ENCODE measurements around the gene FCRL4. TPM values are rescaled to one million over a fixed set of nuclear protein-coding genes. Genes with fewer than 3 reads are reported as not detected.

Gene FCRL4
- not detected for total RNA-seq
- total RNA-seq (2013): 0.16 TPM

- no peaks in the 10 kb centered on the region for H3K9me3 Mint-ChIP-seq
- TF ChIP-seq, protein P1, sequence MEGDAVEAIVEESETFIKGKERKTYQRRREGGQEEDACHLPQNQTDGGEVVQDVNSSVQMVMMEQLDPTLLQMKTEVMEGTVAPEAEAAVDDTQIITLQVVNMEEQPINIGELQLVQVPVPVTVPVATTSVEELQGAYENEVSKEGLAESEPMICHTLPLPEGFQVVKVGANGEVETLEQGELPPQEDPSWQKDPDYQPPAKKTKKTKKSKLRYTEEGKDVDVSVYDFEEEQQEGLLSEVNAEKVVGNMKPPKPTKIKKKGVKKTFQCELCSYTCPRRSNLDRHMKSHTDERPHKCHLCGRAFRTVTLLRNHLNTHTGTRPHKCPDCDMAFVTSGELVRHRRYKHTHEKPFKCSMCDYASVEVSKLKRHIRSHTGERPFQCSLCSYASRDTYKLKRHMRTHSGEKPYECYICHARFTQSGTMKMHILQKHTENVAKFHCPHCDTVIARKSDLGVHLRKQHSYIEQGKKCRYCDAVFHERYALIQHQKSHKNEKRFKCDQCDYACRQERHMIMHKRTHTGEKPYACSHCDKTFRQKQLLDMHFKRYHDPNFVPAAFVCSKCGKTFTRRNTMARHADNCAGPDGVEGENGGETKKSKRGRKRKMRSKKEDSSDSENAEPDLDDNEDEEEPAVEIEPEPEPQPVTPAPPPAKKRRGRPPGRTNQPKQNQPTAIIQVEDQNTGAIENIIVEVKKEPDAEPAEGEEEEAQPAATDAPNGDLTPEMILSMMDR (IDR thresholded peaks at IDR 0.05): no peak
- ATAC-seq: peak in 1 of 3 donors; percentile 35
- H3K36me3 Mint-ChIP-seq: no peaks in the 10 kb centered on the region
- Histone ChIP-seq H3K36me3 (ENCODE audit: control insufficient read depth, insufficient read depth, low read length) (no peaks in the 10 kb centered on the region), H3K27me3 (ENCODE audit: control insufficient read depth, insufficient read depth, low read length) (no peaks in the 10 kb centered on the region), H3K4me1 (ENCODE audit: control insufficient read depth, insufficient read depth, low read length) (peaks cover 19% of the 10 kb centered on the region), H3K9me3 (ENCODE audit: control insufficient read depth, insufficient read depth, low read length) (no peaks in the 10 kb centered on the region), H3K4me3 (ENCODE audit: low read length) (no peak within 1 kb of the TSS), H3K27ac (ENCODE audit: low read length) (no peak within 1 kb of the TSS)
- H3K27ac Mint-ChIP-seq: no peak within 1 kb of the TSS
- H3K4me1 Mint-ChIP-seq: peaks cover 9 to 17% of the 10 kb centered on the region in 2 donors
- H3K4me3 Mint-ChIP-seq: no peak within 1 kb of the TSS
- H3K27me3 Mint-ChIP-seq (ENCODE audit: low read depth in 2 of 2): peaks cover 10% of the 10 kb centered on the region in 2 donors
- 56% methylated on average over 2 of the region's 2 CpGs for WGBS (ENCODE audit: insufficient coverage)
- DNase-seq: no peak
- intact Hi-C loops (cut with micrococcal nuclease): no loop called here
Measured at GRCh38 chr1:157597959-157598667, at the start of gene FCRL4. Gene FCRL4 (minus strand): TSS chr1:157598085. CDS start chr1:157597944, 141 bp downstream.

DNA sequence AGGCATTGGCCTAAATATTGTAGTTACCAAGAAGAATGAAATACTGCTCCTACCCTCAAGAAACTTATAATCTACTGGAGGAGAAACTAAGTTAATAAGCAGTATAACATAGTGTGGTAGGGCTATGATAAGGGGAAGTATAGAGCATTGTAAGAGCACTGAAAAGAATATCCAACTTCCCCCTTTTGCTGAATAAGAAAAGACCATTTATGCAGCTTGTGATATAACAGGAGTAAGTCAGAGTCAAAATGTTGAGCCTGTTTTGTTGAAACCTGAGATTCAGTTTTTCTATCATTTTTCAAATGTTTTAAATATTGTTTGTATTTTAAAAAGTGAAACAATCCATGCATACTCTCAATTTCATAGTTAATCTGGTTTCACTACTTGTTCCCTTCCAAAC is 48.3 kb upstream of the FCRL4 start:
- H3K27ac Mint-ChIP-seq: no peak overlapping the region
- H3K4me3 Mint-ChIP-seq: no peak overlapping the region
- Histone ChIP-seq H3K4me1 (ENCODE audit: control insufficient read depth, insufficient read depth, low read length) (no peaks in the 10 kb centered on the region), H3K9me3 (ENCODE audit: control insufficient read depth, insufficient read depth, low read length) (no peaks in the 10 kb centered on the region), H3K27me3 (ENCODE audit: control insufficient read depth, insufficient read depth, low read length) (no peaks in the 10 kb centered on the region), H3K4me3 (ENCODE audit: low read length) (no peak overlapping the region), H3K27ac (ENCODE audit: low read length) (no peak overlapping the region), H3K36me3 (ENCODE audit: control insufficient read depth, insufficient read depth, low read length) (no peaks in the 10 kb centered on the region)
- H3K4me1 Mint-ChIP-seq: peaks cover 0 to 4% of the 10 kb centered on the region in 2 donors
- TF ChIP-seq, protein P1 (IDR thresholded peaks at IDR 0.05): no peak
- ATAC-seq: no peak
- no peaks in the 10 kb centered on the region for H3K36me3 Mint-ChIP-seq
- H3K27me3 Mint-ChIP-seq (ENCODE audit: low read depth in 2 of 2): no peaks in the 10 kb centered on the region
- DNase-seq: no peak
- intact Hi-C loops (cut with micrococcal nuclease): no loop called here
- H3K9me3 Mint-ChIP-seq: no peaks in the 10 kb centered on the region

GRCh38 chr1:157641177-157641576 is 43.3 kb upstream of the FCRL4 start:
- no peaks in the 10 kb centered on the region for H3K27me3 ChIP-seq (ENCODE audit: control insufficient read depth, insufficient read depth, low read length)
- Mint-ChIP-seq H3K27me3 (ENCODE audit: low read depth in 2 of 2) (peaks cover 0 to 6% of the 10 kb centered on the region in 2 donors), H3K4me3 (no peak overlapping the region), H3K9me3 (no peaks in the 10 kb centered on the region), H3K4me1 (peaks cover 0 to 8% of the 10 kb centered on the region in 2 donors), H3K27ac (no peak overlapping the region), H3K36me3 (no peaks in the 10 kb centered on the region)
- 67% methylated on average over 2 of the region's 2 CpGs for WGBS (ENCODE audit: insufficient coverage)
- no peaks in the 10 kb centered on the region for H3K4me1 ChIP-seq (ENCODE audit: control insufficient read depth, insufficient read depth, low read length)
- no peak overlapping the region for H3K27ac ChIP-seq (ENCODE audit: low read length)
- H3K36me3 ChIP-seq (ENCODE audit: control insufficient read depth, insufficient read depth, low read length): no peaks in the 10 kb centered on the region
- no peaks in the 10 kb centered on the region for H3K9me3 ChIP-seq (ENCODE audit: control insufficient read depth, insufficient read depth, low read length)
- no peak for ATAC-seq
- TF ChIP-seq, protein P1 (IDR thresholded peaks at IDR 0.05): no peak
- intact Hi-C loops (cut with micrococcal nuclease): no loop called here
- H3K4me3 ChIP-seq (ENCODE audit: low read length): no peak overlapping the region
- no peak for DNase-seq

DNA sequence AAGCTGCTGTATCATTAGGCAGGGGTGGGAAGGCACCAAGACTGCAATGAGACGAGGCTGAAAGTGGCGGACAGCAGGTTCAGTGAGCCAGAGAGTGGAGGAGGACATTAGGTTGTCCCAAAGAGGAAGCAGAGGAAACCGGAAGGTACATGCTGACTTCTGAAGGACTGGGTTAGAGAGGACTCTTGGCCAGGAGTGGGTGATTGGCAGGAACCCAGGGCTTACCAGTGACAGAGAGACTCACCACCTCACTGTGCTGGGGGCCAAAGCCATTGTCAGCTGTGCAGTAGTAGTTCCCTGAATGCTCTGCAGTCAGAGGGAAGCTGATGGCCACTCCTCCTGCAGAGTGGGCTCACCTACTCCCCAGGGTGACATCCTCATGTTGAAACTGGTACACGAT is 41.9 kb upstream of the FCRL4 start:
- no peaks in the 10 kb centered on the region for H3K9me3 Mint-ChIP-seq
- WGBS (ENCODE audit: insufficient coverage): 72% methylated on average over 4 of the region's 4 CpGs

More for the DNA sequence above, 41.9 kb upstream of the FCRL4 start:
- Histone ChIP-seq H3K36me3 (ENCODE audit: control insufficient read depth, insufficient read depth, low read length) (no peaks in the 10 kb centered on the region), H3K27me3 (ENCODE audit: control insufficient read depth, insufficient read depth, low read length) (no peaks in the 10 kb centered on the region), H3K27ac (ENCODE audit: low read length) (no peak overlapping the region), H3K9me3 (ENCODE audit: control insufficient read depth, insufficient read depth, low read length) (no peaks in the 10 kb centered on the region), H3K4me1 (ENCODE audit: control insufficient read depth, insufficient read depth, low read length) (no peaks in the 10 kb centered on the region), H3K4me3 (ENCODE audit: low read length) (no peak overlapping the region)
- no peak for ATAC-seq
- intact Hi-C loops (cut with micrococcal nuclease): no loop called here
- H3K36me3 Mint-ChIP-seq: no peaks in the 10 kb centered on the region
- DNase-seq: no peak
- peaks cover 0 to 8% of the 10 kb centered on the region in 2 donors for H3K4me1 Mint-ChIP-seq
- peaks cover 0 to 6% of the 10 kb centered on the region in 2 donors for H3K27me3 Mint-ChIP-seq (ENCODE audit: low read depth in 2 of 2)
- no peak overlapping the region for H3K27ac Mint-ChIP-seq
- no peak overlapping the region for H3K4me3 Mint-ChIP-seq
- TF ChIP-seq, protein P1 (IDR thresholded peaks at IDR 0.05): no peak
